ENCODE measurements around the gene MTHFD1L.

The MTHFD1L gene

DNA sequence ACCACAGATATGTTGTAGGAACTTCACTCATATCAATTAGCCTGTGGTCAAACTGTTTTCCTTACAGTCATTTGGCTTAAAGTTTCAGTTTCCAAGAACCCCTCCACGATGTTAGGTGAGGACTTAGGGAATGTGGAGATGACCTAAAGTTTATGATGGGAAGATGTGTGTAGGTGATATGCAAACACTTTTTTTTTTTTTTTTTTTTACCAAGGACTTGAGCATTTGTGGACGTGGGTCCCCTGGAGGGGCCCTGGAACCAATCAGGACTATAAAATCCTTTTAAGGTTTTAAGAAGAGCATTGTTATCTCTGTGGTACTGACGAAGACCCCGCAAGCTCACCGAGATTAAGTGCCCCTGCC lies 478 bp upstream of the MTHFD1L start:
- DNase-seq (ENCODE audit: low read depth in 2 of 3, low spot score in 1 of 3), result no peak

DNA sequence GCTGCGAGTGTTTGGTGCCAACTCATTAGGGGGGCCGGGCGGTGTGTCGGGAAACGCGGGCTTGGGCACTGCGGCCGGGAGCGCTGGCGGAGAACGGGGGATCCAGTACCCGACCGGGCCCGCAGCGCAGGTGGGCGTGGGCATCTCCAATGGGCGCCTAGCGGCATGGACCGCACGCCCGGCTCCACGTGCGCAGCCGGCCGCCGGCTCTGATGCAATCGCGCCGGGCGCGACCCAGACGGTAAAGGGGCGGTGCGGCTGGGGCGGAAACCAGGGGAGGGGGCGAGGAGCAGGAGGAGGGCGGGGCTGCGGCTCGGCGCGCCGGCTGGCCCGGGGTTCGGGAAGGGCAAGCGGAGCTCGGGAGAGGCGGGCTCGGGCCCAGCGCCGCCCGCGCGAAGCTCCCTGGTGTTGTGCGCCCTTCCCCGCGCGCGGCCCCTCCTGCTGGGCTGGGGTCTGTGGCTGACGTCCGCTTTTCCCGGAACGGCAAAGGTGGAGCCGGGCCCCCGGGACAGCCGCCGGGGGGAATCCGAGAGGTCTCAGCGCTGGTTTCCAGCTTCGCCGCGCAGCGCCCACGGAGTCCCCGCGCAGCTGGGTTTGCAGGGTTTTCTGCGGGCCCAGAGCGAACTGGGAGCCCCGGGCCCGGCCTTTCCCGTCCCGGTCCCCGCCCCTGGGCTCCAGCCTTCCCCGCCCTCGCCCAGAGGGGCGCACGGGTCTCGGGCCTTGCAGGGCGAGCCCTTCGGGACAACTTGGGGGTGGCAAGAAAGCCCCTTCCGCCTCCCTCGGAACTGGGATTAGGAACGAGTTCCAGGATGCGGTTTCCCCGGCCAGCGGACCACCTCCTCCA lies 867 bp downstream of the MTHFD1L start:
- DNase-seq (ENCODE audit: low read depth in 2 of 3, low spot score in 1 of 3), result peak; percentile 64 to 81 (median 69)

DNA sequence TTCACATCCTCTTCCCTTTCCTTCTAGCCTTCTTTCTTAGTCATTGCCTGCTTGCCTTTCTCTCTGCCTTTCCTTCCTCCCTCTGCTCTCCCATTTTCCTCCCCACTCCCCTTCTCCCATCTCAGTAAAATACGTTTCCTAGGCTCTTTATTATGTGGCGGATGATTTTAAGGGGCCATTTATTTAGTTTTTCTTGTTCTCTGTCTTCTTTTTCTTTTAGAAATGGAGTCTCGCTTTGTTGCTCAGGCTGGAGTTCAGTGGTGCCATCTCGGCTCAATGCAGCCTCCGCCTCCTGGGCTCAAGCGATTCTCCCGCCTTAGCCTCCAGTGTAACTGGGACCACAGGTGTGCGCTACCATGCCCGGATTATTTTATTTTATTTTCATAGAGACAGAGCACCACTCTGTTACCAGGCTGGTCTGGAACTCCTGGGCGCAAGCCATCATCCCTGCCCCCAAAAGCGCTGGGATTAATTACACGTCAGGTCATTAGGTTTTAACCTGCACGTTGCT lies 1.5 kb downstream of the MTHFD1L start:
- DNase-seq (ENCODE audit: low read depth in 2 of 3, low spot score in 1 of 3), result no peak

GRCh38 chr6:150868759-150869158 lies 3.3 kb downstream of the MTHFD1L start:
- DNase-seq (ENCODE audit: low read depth in 2 of 3, low spot score in 1 of 3), result no peak

- DNase-seq (ENCODE audit: low read depth in 2 of 3, low spot score in 1 of 3), result no peak
These were observed 8.7 kb downstream of the MTHFD1L start for GRCh38 chr6:150874179-150874578.

- no peak for DNase-seq (ENCODE audit: low read depth in 2 of 3, low spot score in 1 of 3)
These were observed 10.3 kb downstream of the MTHFD1L start for GRCh38 chr6:150875841-150876240.

- DNase-seq (ENCODE audit: low read depth in 2 of 3, low spot score in 1 of 3), result no peak
These were observed 11.1 kb downstream of the MTHFD1L start for GRCh38 chr6:150876598-150876997.

DNA sequence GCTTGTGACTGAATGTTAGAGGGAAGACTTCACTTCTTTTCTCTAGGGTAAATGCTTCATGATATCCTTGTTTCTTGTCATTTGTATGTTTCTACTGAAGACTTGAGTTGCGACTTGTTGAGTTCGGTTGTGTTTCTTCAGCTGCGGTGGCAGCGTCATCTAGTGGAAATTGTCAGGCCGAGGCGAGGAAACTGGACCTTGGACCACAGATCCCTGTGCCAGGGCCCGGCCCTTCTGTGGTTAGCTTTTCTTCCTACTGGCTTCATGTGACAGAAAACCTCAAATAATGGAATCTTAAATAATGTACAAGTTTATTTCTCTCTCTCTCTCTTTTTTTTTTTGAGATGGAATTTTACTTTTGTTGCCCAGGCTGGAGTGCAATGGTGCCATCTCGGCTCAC lies 12.4 kb downstream of the MTHFD1L start:
- DNase-seq (ENCODE audit: low read depth in 2 of 3, low spot score in 1 of 3), result no peak

DNA sequence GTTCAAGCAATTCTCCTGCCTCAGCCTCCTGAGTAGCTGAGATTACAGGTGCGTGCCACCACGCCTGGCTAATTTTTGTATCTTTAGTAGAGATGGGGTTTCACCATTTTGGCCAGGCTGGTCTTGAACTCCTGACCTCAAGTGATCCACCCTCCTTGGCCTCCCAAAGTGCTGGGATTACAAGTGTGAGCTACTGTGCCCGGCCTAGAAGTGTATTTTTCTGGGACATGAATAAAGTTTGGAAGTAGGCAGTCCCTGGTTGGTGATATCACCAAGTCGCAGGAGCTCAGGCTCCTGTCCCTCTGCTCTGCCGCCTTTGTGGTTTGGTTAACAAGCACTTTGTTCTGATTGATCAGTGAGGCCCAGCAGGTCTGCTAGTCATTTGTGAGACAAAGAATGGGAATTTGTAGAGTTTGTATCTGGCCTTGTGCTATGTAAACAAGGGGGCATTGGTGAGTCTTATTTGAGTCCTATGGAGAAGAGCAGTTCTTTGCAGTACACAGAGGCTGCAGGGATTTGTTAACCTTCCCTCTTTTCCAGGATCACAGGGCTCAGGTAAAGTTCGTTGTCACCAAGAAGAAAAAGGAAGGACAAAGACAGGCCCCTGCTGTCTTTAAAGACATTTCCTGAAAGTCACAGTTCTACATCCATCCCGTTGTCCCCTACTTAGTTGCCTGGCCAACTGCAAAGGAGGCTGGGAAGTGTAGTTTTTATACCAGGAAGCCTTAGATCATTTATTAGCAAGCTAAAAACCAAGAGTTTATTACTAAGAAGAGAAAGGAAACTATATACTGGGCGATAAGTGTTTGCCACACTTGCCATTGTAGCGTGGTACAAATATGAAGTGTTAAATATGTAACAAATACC lies 13.1 kb downstream of the MTHFD1L start:
- no peak for DNase-seq (ENCODE audit: low read depth in 2 of 3, low spot score in 1 of 3)

GRCh38 chr6:150880336-150880735 lies 14.8 kb downstream of the MTHFD1L start:
- no peak for DNase-seq (ENCODE audit: low read depth in 2 of 3, low spot score in 1 of 3)

- DNase-seq (ENCODE audit: low read depth in 2 of 3, low spot score in 1 of 3), result no peak
These were observed 16.5 kb downstream of the MTHFD1L start for GRCh38 chr6:150881911-150882481.

DNA sequence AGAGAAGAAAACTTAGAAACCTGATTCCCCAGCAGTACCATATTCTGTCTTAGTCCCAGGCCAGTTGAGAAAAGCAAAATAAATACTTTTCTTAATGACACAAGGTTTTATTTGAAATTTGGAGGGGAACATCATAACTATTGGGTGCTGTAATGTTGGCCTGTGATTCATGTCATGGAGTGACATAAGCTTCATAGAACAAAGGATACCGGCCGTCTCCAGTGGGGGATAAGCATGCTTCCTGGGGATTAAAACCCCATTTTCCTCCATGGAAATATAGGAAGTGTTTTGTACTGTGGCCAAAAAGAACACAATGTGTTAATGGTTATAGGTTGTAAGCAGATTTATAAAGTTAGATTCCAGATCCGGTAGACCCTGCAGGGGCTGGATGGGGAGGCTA lies 18.0 kb downstream of the MTHFD1L start:
- DNase-seq (ENCODE audit: low read depth in 2 of 3, low spot score in 1 of 3), result no peak

DNA sequence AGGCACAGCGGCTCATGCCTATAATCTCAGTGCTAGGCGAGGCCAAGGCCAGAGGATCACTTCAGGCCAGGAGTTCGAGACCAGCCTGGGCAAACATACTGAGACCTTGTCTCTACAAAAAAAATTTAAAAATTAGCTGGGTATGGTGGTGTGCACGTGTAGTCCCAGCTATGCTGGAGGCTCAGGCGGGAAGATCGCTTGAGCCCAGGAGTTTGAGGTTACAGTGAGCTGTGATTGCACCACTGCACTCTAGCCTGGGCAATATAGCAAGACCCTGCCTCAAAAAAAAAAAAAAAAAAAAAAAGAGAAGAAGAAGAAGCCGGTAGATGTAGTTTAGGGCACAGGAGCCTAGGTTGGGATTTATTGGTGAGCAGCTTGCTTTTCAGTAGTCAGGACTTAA lies 20.7 kb downstream of the MTHFD1L start:
- DNase-seq (ENCODE audit: low read depth in 2 of 3, low spot score in 1 of 3), result no peak

DNA sequence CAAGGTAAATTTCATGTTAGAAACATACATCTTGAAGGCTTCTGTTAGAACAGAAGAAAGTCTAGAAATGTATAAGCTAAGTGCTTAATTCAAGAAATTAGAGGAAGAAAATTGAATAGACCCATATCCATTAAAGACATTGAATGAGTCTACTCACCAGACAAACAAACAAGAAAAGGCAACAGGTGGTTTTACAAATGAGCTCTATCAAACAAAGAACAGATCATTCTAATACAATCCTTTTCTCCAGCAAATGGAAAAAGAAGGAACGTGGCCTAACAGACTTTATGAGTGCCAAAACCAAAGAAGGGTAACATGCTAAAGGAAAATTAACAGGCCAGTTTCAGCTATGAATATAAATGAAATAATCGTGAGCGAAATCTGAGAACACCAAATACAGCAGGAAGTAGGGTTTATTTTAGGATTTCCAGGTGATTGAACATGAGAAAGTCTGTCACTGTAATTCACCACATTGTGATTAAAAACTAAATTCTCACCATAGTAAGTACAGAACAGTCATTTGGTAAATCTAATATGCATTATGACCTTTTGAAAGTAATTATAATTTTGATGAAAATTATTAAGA lies 22.6 kb downstream of the MTHFD1L start:
- no peak for DNase-seq (ENCODE audit: low read depth in 2 of 3, low spot score in 1 of 3)

- DNase-seq (ENCODE audit: low read depth in 2 of 3, low spot score in 1 of 3), result no peak
These were observed 24.8 kb downstream of the MTHFD1L start for GRCh38 chr6:150890346-150890745.

DNA sequence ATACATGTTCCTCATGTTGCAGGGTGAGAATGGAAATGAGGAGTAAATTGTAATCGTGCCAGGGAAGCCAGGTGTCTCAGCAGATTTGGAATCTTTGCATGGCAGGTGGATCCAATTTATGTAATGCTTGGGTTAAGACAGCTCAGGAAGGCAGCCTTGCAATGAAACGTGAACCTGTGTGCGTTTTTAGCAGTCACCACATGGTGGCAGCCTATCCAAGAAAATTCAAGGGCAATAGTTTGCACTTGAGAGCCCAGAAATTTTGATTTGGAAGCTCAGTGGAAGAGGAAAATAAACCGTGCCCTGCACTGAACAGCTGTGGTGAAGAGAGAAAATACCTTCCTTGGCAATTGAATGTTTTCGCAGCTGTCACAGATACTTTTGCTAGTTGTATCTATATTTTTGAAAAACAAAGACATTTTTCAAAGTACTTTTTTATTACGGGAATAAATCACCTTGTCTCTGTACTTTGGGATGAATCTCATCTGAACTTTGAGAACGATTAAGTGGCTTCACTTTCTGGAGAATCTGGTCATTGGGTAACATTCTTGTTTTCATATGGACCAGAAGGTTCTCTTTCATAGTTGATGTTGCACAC lies 26.5 kb downstream of the MTHFD1L start:
- DNase-seq (ENCODE audit: low read depth in 2 of 3, low spot score in 1 of 3), result peak; percentile 26 to 60 (median 28)

GRCh38 chr6:150894191-150894744 lies 28.8 kb downstream of the MTHFD1L start:
- no peak for DNase-seq (ENCODE audit: low read depth in 2 of 3, low spot score in 1 of 3)

- peak in 1 of 3 donors; percentile 11 for DNase-seq (ENCODE audit: low read depth in 2 of 3, low spot score in 1 of 3)
These were observed 29.5 kb downstream of the MTHFD1L start for GRCh38 chr6:150894935-150895552.

DNA sequence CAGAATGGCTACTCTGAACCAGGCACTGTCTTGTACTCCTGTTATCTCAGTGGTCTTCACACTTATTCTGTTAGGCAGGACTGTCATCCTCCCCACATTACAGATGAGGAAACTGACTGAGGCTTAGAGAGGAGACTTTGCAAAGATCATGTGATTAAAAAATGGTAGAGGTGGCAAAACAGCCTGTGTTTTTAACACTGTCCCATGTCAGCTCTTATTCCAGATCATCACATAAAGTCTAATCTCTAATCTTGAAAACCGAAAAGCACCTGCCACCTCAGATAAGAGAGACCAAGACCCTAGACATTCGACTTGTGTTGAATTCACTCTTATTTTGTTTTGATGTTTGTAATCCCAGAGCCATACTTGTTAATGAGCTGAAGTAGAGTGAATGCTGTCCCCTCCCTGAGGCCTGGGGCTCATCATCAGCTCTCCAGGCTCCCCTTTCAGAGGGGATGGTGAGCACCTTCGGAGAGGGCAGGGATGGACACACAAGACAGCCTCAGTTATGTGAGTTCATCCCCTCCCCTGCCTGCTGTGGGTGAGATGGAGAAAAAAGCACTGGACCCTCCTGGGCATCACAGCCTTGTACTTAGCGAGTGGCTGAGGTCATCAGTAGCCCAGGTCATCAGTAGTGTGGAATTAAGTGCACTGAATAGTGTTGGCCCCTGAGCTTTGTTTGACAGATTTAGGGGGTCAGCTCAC lies 30.6 kb downstream of the MTHFD1L start:
- no peak for DNase-seq (ENCODE audit: low read depth in 2 of 3, low spot score in 1 of 3)
